HepG2 (cell line): Measurements from ENCODE around the gene RIPOR3. TPM values are rescaled to one million over a fixed set of nuclear protein-coding genes. Genes with fewer than 3 reads are reported as not detected.

Experiments used
- ASH2L ChIP-seq: fragments of 300-600, 200-600 bp; sonication (generic); IDR thresholded peaks from 2 replicates; pipeline ENCODE4 v1.7.0; 2017; ENCODE audit warnings: low read depth, mild to moderate bottlenecking, moderate library complexity, mixed read lengths, low read length; ENCODE audit not compliant: insufficient read length
- EED ChIP-seq: sonication (generic); formaldehyde crosslinking; IDR thresholded peaks from 2 replicates; pipeline ENCODE4 v1.5.0; 2020; ENCODE audit warnings: mild to moderate bottlenecking, missing genetic modification reagents
- FIP1L1 ChIP-seq: fragments of 200-400 bp; formaldehyde crosslinking; IDR thresholded peaks from 2 replicates; pipeline ENCODE4 v1.6.1; 2018; ENCODE audit warnings: low read depth, mild to moderate bottlenecking, low read length, moderate library complexity, borderline replicate concordance; ENCODE audit not compliant: insufficient read depth
- FOSL2 ChIP-seq: sonication (generic); formaldehyde crosslinking; IDR thresholded peaks from 2 replicates; pipeline ENCODE4 v1.4.0; 2020; ENCODE audit warnings: missing genetic modification reagents
- FOXC1 ChIP-seq: sonication (generic); formaldehyde crosslinking; IDR thresholded peaks from 2 replicates; pipeline ENCODE4 v1.8.0; 2022; ENCODE audit warnings: mild to moderate bottlenecking, missing genetic modification reagents, borderline replicate concordance
- HNRNPK ChIP-seq: fragments of 200-400 bp; formaldehyde crosslinking; IDR thresholded peaks from 2 replicates; pipeline ENCODE4 v1.6.1; 2018; ENCODE audit warnings: low read length, low read depth, moderate library complexity, mild to moderate bottlenecking; ENCODE audit not compliant: poor library complexity, severe bottlenecking
- JUN ChIP-seq: sonication (generic); formaldehyde crosslinking; IDR thresholded peaks from 2 replicates; pipeline ENCODE4 v1.4.0; 2020; ENCODE audit warnings: mild to moderate bottlenecking, missing genetic modification reagents
- KDM5B ChIP-seq: sonication (generic); formaldehyde crosslinking; IDR thresholded peaks from 2 replicates; pipeline ENCODE4 v1.4.0; 2020; ENCODE audit warnings: missing genetic modification reagents, mild to moderate bottlenecking, borderline replicate concordance
- MIXL1 ChIP-seq: IDR thresholded peaks from 2 replicates; pipeline ENCODE4 v1.6.1; 2016
- MLLT10 ChIP-seq: sonication (generic); formaldehyde crosslinking; IDR thresholded peaks from 2 replicates; pipeline ENCODE4 v1.4.0; 2020; ENCODE audit warnings: missing genetic modification reagents
- RARG ChIP-seq: sonication (generic); formaldehyde crosslinking; IDR thresholded peaks from 2 replicates; pipeline ENCODE4 v1.4.0; 2020; ENCODE audit warnings: low read depth, mild to moderate bottlenecking, missing genetic modification reagents
- RCOR2 ChIP-seq: IDR thresholded peaks from 2 replicates; pipeline ENCODE4 v1.6.1; 2016; ENCODE audit warnings: missing biosample characterization, missing genetic modification reagents
- RFXANK ChIP-seq: IDR thresholded peaks from 2 replicates; pipeline ENCODE4 v1.6.1; 2016
- YY1 ChIP-seq: IDR thresholded peaks from 2 replicates; pipeline ENCODE4 v1.6.1; 2011; ENCODE audit warnings: low read length, low read depth, moderate library complexity, mild to moderate bottlenecking; ENCODE audit not compliant: insufficient read depth, insufficient replicate concordance
- ZNF331 ChIP-seq: sonication (generic); formaldehyde crosslinking; IDR thresholded peaks from 2 replicates; pipeline ENCODE4 v1.4.0; 2020; ENCODE audit warnings: missing genetic modification reagents
- ZNF33B ChIP-seq: sonication (generic); formaldehyde crosslinking; IDR thresholded peaks from 2 replicates; pipeline ENCODE4 v1.5.1; 2020; ENCODE audit warnings: mild to moderate bottlenecking, missing genetic modification reagents
- ZNF350 ChIP-seq: sonication (generic); formaldehyde crosslinking; IDR thresholded peaks from 2 replicates; pipeline ENCODE4 v1.4.0; 2020; ENCODE audit warnings: mild to moderate bottlenecking, low read depth, missing genetic modification reagents, borderline replicate concordance
- ZNF614 ChIP-seq: IDR thresholded peaks from 2 replicates; pipeline ENCODE4 v1.6.1; 2018; ENCODE audit warnings: missing biosample characterization, missing genetic modification reagents, inconsistent platforms, borderline replicate concordance
- ZNF879 ChIP-seq: sonication (generic); formaldehyde crosslinking; IDR thresholded peaks from 2 replicates; pipeline ENCODE4 v1.8.1; 2023; ENCODE audit warnings: missing genetic modification reagents
- polyA plus RNA-seq, 8 experiments: library from polyadenylated mRNA; depleted of rRNA in 3 of 8; stranded (reverse) in 7 of 8; unstranded in 1 of 8; fragments of >200 nt; fragmentation: Illumina TruSeq in 4 of 8; extraction: Trizol in 4 of 8; gene quantifications; 2 replicates each; pipeline versions ENCODE4 v1.2.1 to v1.2.3, GENCODE V29; 2011 to 2016; ENCODE audit warnings: low read depth in 4 of 8, missing spikeins in 1 of 8, mixed read lengths in 1 of 8; ENCODE audit not compliant: insufficient read depth in 1 of 8
- total RNA-seq, 5 experiments: library from RNA; depleted of rRNA; stranded (reverse); fragments of >200 nt; fragmentation: Illumina TruSeq; extraction: Trizol; gene quantifications; 2 replicates each; pipeline ENCODE4 v1.2.3, GENCODE V29; 2016; ENCODE audit warnings: low read depth in 1 of 5
- TF ChIP-seq, protein P1 (sequence below): sonication (generic); formaldehyde crosslinking; IDR thresholded peaks from 2 replicates; pipeline ENCODE4 v1.9.0; 2021; ENCODE audit warnings: missing genetic modification reagents, mild to moderate bottlenecking, borderline replicate concordance
- TF ChIP-seq, protein P2 (sequence below): sonication (generic); formaldehyde crosslinking; IDR thresholded peaks from 2 replicates; pipeline ENCODE4 v1.4.0; 2020; ENCODE audit warnings: missing genetic modification reagents
- TF ChIP-seq, protein P3 (sequence below): sonication (generic); formaldehyde crosslinking; IDR thresholded peaks from 2 replicates; pipeline ENCODE4 v1.4.0; 2020; ENCODE audit warnings: mild to moderate bottlenecking, missing genetic modification reagents

Gene RIPOR3
- total and polyA plus RNA-seq, 2 of the 13 experiments (the other 11 are each of a cell fraction or from before 2014, with no cell fraction given) = 0.18 TPM; not detected in 1

DNA sequence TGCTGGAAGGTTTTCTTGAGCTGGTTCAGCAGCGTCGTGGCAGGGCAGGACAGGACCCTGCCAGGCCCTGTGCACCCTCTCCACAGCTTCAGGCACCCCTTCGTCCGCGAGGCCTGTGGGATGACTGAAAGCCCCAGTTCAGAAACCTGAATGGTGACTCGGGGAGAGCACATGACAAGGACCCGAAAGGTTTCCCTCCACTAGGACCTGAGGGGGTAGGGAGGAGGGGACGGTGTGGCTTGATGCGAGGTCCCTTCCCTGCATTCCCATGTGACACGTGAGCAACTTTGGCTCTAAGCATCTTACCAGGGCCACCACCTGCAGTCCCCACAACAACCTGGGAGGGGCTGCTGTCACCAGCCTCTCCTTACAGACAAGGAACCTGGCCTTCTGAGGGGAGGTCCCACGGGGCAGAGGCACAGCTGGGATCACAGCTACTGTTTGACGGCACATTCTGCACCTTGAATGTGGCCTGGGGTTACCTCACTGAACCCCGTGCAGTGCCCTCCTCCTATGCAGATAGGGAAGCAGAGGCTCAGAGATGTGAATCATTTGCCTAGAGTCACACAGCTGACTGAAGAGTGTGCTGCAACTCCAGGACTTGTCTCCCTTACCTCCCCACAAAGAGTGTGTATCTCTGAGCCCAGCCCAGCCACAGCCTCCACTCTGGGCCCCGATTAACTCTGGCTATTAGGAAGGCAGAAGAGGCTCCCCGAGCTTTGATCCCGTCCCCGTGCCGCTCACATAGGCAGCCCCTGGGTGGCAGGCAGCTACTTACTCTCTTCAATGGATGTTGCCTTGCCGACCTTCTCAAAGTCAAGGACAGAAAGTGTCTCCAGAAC lies 96.5 kb downstream of the RIPOR3 start (continued):
- 0 out of 2 replicates have a peak, but pooled peaks have one; percentile 46 for TF ChIP-seq EED
- TF ChIP-seq, protein P1, sequence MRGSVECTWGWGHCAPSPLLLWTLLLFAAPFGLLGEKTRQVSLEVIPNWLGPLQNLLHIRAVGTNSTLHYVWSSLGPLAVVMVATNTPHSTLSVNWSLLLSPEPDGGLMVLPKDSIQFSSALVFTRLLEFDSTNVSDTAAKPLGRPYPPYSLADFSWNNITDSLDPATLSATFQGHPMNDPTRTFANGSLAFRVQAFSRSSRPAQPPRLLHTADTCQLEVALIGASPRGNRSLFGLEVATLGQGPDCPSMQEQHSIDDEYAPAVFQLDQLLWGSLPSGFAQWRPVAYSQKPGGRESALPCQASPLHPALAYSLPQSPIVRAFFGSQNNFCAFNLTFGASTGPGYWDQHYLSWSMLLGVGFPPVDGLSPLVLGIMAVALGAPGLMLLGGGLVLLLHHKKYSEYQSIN (CRISPR knock-in tag) = no peak
- TF ChIP-seq FOSL2 (CRISPR knock-in tag) = 0 out of 2 replicates have a peak, but pooled peaks have one; percentile 4
- no peak for TF ChIP-seq RFXANK (CRISPR knock-in tag)
- TF ChIP-seq FOXC1 (CRISPR knock-in tag) = no peak
- no peak for TF ChIP-seq ZNF331
- TF ChIP-seq, protein P2, sequence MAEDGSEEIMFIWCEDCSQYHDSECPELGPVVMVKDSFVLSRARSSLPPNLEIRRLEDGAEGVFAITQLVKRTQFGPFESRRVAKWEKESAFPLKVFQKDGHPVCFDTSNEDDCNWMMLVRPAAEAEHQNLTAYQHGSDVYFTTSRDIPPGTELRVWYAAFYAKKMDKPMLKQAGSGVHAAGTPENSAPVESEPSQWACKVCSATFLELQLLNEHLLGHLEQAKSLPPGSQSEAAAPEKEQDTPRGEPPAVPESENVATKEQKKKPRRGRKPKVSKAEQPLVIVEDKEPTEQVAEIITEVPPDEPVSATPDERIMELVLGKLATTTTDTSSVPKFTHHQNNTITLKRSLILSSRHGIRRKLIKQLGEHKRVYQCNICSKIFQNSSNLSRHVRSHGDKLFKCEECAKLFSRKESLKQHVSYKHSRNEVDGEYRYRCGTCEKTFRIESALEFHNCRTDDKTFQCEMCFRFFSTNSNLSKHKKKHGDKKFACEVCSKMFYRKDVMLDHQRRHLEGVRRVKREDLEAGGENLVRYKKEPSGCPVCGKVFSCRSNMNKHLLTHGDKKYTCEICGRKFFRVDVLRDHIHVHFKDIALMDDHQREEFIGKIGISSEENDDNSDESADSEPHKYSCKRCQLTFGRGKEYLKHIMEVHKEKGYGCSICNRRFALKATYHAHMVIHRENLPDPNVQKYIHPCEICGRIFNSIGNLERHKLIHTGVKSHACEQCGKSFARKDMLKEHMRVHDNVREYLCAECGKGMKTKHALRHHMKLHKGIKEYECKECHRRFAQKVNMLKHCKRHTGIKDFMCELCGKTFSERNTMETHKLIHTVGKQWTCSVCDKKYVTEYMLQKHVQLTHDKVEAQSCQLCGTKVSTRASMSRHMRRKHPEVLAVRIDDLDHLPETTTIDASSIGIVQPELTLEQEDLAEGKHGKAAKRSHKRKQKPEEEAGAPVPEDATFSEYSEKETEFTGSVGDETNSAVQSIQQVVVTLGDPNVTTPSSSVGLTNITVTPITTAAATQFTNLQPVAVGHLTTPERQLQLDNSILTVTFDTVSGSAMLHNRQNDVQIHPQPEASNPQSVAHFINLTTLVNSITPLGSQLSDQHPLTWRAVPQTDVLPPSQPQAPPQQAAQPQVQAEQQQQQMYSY (CRISPR knock-in tag) = no peak
- no peak for TF ChIP-seq YY1
- no peak for TF ChIP-seq RARG
- no peak for TF ChIP-seq MLLT10 (CRISPR knock-in tag)
- TF ChIP-seq ZNF614 (CRISPR knock-in tag) = no peak
- TF ChIP-seq ZNF33B (CRISPR knock-in tag) = no peak
- 0 out of 2 replicates have a peak, but pooled peaks have one; percentile 7 for TF ChIP-seq KDM5B (CRISPR knock-in tag)
- TF ChIP-seq HNRNPK = no peak
- TF ChIP-seq JUN = no peak
- TF ChIP-seq ASH2L = no peak
- TF ChIP-seq FIP1L1 = no peak
- TF ChIP-seq MIXL1 (CRISPR knock-in tag) = no peak
- TF ChIP-seq, protein P3, sequence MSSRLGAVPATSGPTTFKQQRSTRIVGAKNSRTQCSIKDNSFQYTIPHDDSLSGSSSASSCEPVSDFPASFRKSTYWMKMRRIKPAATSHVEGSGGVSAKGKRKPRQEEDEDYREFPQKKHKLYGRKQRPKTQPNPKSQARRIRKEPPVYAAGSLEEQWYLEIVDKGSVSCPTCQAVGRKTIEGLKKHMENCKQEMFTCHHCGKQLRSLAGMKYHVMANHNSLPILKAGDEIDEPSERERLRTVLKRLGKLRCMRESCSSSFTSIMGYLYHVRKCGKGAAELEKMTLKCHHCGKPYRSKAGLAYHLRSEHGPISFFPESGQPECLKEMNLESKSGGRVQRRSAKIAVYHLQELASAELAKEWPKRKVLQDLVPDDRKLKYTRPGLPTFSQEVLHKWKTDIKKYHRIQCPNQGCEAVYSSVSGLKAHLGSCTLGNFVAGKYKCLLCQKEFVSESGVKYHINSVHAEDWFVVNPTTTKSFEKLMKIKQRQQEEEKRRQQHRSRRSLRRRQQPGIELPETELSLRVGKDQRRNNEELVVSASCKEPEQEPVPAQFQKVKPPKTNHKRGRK (CRISPR knock-in tag) = no peak
- TF ChIP-seq RCOR2 (CRISPR knock-in tag) = no peak
- no peak for TF ChIP-seq ZNF350 (CRISPR knock-in tag)
- TF ChIP-seq ZNF879 (CRISPR knock-in tag) = no peak
